HepG2 (cell line): Measurements from ENCODE around the gene PHACTR1. TPM values are rescaled to one million over a fixed set of nuclear protein-coding genes. Genes with fewer than 3 reads are reported as not detected.

Experiments used
- ATAC-seq: fragments of 200-7000 bp; cut with Tn5 transposase; 3 replicates; pipeline ENCODE4 v1.9.1; 2020; ENCODE audit warnings: mild to moderate bottlenecking, moderate library complexity
- BruUV-seq: library from RNA; stranded (reverse); fragments of 400-500 nt; replicated peaks from 2 replicates; lab custom pipeline; 2021; lab: Mats Ljungman, UMichigan
- CTCF ChIA-PET: fragments of 300-600 bp; formaldehyde crosslinking; extraction: SDS; loops from one replicate; lab custom pipeline; 2021; ENCODE audit warnings: low total read pairs, inconsistent platforms, low intra/inter-chr PET ratio; lab: Yijun Ruan, JAX
- POLR2A ChIA-PET: fragments of 350-600 bp; sonication (Branson Sonifier 250); formaldehyde crosslinking; loops from one replicate; lab custom pipeline; 2020; ENCODE audit warnings: antibody characterized with exemption, inconsistent platforms; lab: Yijun Ruan, JAX
- DNase-seq: peaks from one replicate; pipeline ENCODE4 v3.0.0-alpha.2; 2015; ENCODE audit warnings: low spot score
- FAIRE-seq: peaks from 3 replicates; lab custom pipeline; 2011; peaks lifted over from hg19 to GRCh38; lab: Jason Lieb, UNC
- H2AFZ ChIP-seq: one replicate; pipeline ENCODE4 v1.6.1; 2011; ENCODE audit warnings: low read length, inconsistent platforms
- H3K27ac ChIP-seq: fragments of 300-600 bp; 3 replicates; pipeline ENCODE4 v1.8.0; 2011; ENCODE audit warnings: mixed run types, mild to moderate bottlenecking, mixed read lengths, low read length, inconsistent platforms; ENCODE audit not compliant: insufficient read depth; ENCODE audit errors: extremely low read length
- H3K27me3 ChIP-seq, 2 experiments: fragments of 200-600 bp in 1 of 2; 2 replicates in 1 of 2; 3 replicates in 1 of 2; pipeline versions ENCODE4 v1.6.0 to v1.8.0; 2011; ENCODE audit warnings: low read length in 2 of 2, mild to moderate bottlenecking in 2 of 2, moderate library complexity in 2 of 2, inconsistent platforms in 1 of 2; ENCODE audit not compliant: insufficient read depth in 2 of 2, control insufficient read depth in 1 of 2
- H3K36me3 ChIP-seq, 2 experiments: fragments of 200-600 bp in 1 of 2; replicated peaks in 1 of 2; 2 replicates in 1 of 2; 3 replicates in 1 of 2; pipeline versions ENCODE4 v1.5.1 to v1.8.0; 2011; ENCODE audit warnings: low read length in 2 of 2, inconsistent platforms in 1 of 2; ENCODE audit not compliant: insufficient read depth in 2 of 2, control insufficient read depth in 1 of 2
- H3K4me1 ChIP-seq: 2 replicates; pipeline ENCODE4 v1.5.1; 2012; ENCODE audit warnings: low read length, inconsistent platforms; ENCODE audit not compliant: insufficient read depth
- H3K4me2 ChIP-seq: 2 replicates; pipeline ENCODE4 v1.6.0; 2011; ENCODE audit warnings: low read depth, low read length, inconsistent platforms
- H3K4me3 ChIP-seq, 3 experiments: fragments of 200-600 bp in 1 of 3; sonication (generic), shearing (Covaris generic) in 1 of 3; replicated peaks in 1 of 3; 2 replicates each; pipeline ENCODE4 v1.5.1; 2011 to 2016; ENCODE audit warnings: low read length in 3 of 3, inconsistent platforms in 2 of 3, low read depth in 2 of 3, mild to moderate bottlenecking in 2 of 3, control low read depth in 1 of 3, mixed read lengths in 1 of 3; ENCODE audit not compliant: insufficient read depth in 1 of 3
- H3K79me2 ChIP-seq: one replicate; pipeline ENCODE4 v1.6.1; 2011; ENCODE audit warnings: low read length, inconsistent platforms; ENCODE audit not compliant: insufficient read depth
- H3K9ac ChIP-seq: 2 replicates; pipeline ENCODE4 v1.6.0; 2011; ENCODE audit warnings: mild to moderate bottlenecking, low read depth, low read length, inconsistent platforms; ENCODE audit not compliant: insufficient read depth
- H3K9me3 ChIP-seq: 2 replicates; pipeline ENCODE4 v1.5.1; 2012; ENCODE audit warnings: mild to moderate bottlenecking, low read length
- H4K20me1 ChIP-seq: 2 replicates; pipeline ENCODE4 v1.6.0; 2011; ENCODE audit warnings: inconsistent platforms, mild to moderate bottlenecking, low read length, moderate library complexity; ENCODE audit not compliant: insufficient read depth
- ATF1 ChIP-seq: IDR thresholded peaks from 2 replicates; pipeline ENCODE4 v1.6.1; 2016; ENCODE audit warnings: mild to moderate bottlenecking, control low read depth
- CBFB ChIP-seq: sonication (generic); formaldehyde crosslinking; IDR thresholded peaks from 2 replicates; pipeline ENCODE4 v1.4.0; 2020; ENCODE audit warnings: missing genetic modification reagents
- EHMT2 ChIP-seq: fragments of 200-600 bp; sonication (generic); IDR thresholded peaks from 2 replicates; pipeline ENCODE4 v1.7.0; 2017; ENCODE audit warnings: antibody characterized with exemption, low read depth, low read length, borderline replicate concordance
- KDM1A ChIP-seq: IDR thresholded peaks from 2 replicates; pipeline ENCODE4 v1.6.1; 2016; ENCODE audit warnings: missing compliant biosample characterization
- MIER3 ChIP-seq: IDR thresholded peaks from 2 replicates; pipeline ENCODE4 v1.6.1; 2016; ENCODE audit warnings: missing compliant biosample characterization, borderline replicate concordance
- NFYB ChIP-seq: sonication (generic); formaldehyde crosslinking; IDR thresholded peaks from 2 replicates; pipeline ENCODE4 v1.4.0; 2020; ENCODE audit warnings: missing genetic modification reagents
- RFX3 ChIP-seq: IDR thresholded peaks from 2 replicates; pipeline ENCODE4 v1.6.1; 2016; ENCODE audit warnings: missing biosample characterization, missing genetic modification reagents
- SMYD3 ChIP-seq: sonication (generic); formaldehyde crosslinking; IDR thresholded peaks from 2 replicates; pipeline ENCODE4 v1.8.1; 2023; ENCODE audit warnings: mild to moderate bottlenecking, missing genetic modification reagents
- SRY ChIP-seq: sonication (generic); formaldehyde crosslinking; IDR thresholded peaks from 2 replicates; pipeline ENCODE4 v1.8.0; 2022; ENCODE audit warnings: mild to moderate bottlenecking, missing genetic modification reagents
- ZBTB26 ChIP-seq: IDR thresholded peaks from 2 replicates; pipeline ENCODE4 v1.6.1; 2016; ENCODE audit warnings: missing compliant biosample characterization, missing genetic modification reagents, borderline replicate concordance
- ZKSCAN5 ChIP-seq: sonication (generic); formaldehyde crosslinking; IDR thresholded peaks from 2 replicates; pipeline ENCODE4 v1.5.1; 2020; ENCODE audit warnings: mild to moderate bottlenecking, missing genetic modification reagents
- ZNF512B ChIP-seq: sonication (generic); formaldehyde crosslinking; IDR thresholded peaks from 2 replicates; pipeline ENCODE4 v1.5.1; 2020; ENCODE audit warnings: missing genetic modification reagents, mild to moderate bottlenecking, borderline replicate concordance
- WGBS: methylation state at CpG from one replicate; pipeline ENCODE4 v1.1.6; 2017; ENCODE audit warnings: low lambda C conversion rate; 5-methylcytosine and 5-hydroxymethylcytosine counted together
- in situ Hi-C: cut with HindIII; loops from 2 replicates; pipeline ENCODE4 v1.10.0; 2017; ENCODE audit warnings: low pct_unique_long_range_greater_than_20kb; ENCODE audit not compliant: extremely low pct_ligation_motif_present
- intact Hi-C: fragments of 100-400 bp; cut with micrococcal nuclease; formaldehyde crosslinking; loops from one replicate; pipeline ENCODE4 v1.10.0; 2022; ENCODE audit not compliant: unreplicated experiment
- polyA plus RNA-seq, 8 experiments: library from polyadenylated mRNA; depleted of rRNA in 3 of 8; stranded (reverse) in 7 of 8; unstranded in 1 of 8; fragments of >200 nt; fragmentation: Illumina TruSeq in 4 of 8; extraction: Trizol in 4 of 8; gene quantifications; 2 replicates each; pipeline versions ENCODE4 v1.2.1 to v1.2.3, GENCODE V29; 2011 to 2016; ENCODE audit warnings: low read depth in 4 of 8, missing spikeins in 1 of 8, mixed read lengths in 1 of 8; ENCODE audit not compliant: insufficient read depth in 1 of 8
- total RNA-seq, 5 experiments: library from RNA; depleted of rRNA; stranded (reverse); fragments of >200 nt; fragmentation: Illumina TruSeq; extraction: Trizol; gene quantifications; 2 replicates each; pipeline ENCODE4 v1.2.3, GENCODE V29; 2016; ENCODE audit warnings: low read depth in 1 of 5

Gene PHACTR1
- total and polyA plus RNA-seq, 2 of the 13 experiments (the other 11 are each of a cell fraction or from before 2014, with no cell fraction given) = 0.09 TPM; not detected in 1

GRCh38 chr6:13307508-13307995 lies 591.0 kb downstream of the PHACTR1 start:
- no peaks in the 10 kb centered on the region for H3K9me3 ChIP-seq
- H3K9ac ChIP-seq = no peak overlapping the region
- no peaks in the 10 kb centered on the region for H3K79me2 ChIP-seq
- intact Hi-C loops = no loop called here
- no peaks in the 10 kb centered on the region for H3K27me3 ChIP-seq
- H3K36me3 ChIP-seq = peaks cover 12 to 47% of the 10 kb centered on the region in 2 experiments
- WGBS = 97% methylated on average over 7 of the region's 7 CpGs
- FAIRE-seq = no peak
- H3K4me1 ChIP-seq = peaks cover 35% of the 10 kb centered on the region
- H2AFZ ChIP-seq = no peak overlapping the region
- no peak overlapping the region for H3K4me3 ChIP-seq
- H3K27ac ChIP-seq = no peak overlapping the region
- H3K4me2 ChIP-seq = no peak overlapping the region
- H4K20me1 ChIP-seq = no peaks in the 10 kb centered on the region
- no peak for DNase-seq
- BruUV-seq = no TSS peak
- CTCF ChIA-PET = no interaction called here
- ATAC-seq = no peak
- in situ Hi-C loops = no loop called here
- no peak for TF ChIP-seq MIER3 (CRISPR knock-in tag)
- TF ChIP-seq ZKSCAN5 (CRISPR knock-in tag) = no peak
- no peak for TF ChIP-seq ZBTB26 (CRISPR knock-in tag)
- no peak for TF ChIP-seq EHMT2
- no peak for TF ChIP-seq ATF1 (CRISPR knock-in tag)
- TF ChIP-seq NFYB = no peak
- no peak for TF ChIP-seq KDM1A (CRISPR knock-in tag)
- no peak for TF ChIP-seq SMYD3 (CRISPR knock-in tag)
- no peak for TF ChIP-seq CBFB (CRISPR knock-in tag)
- TF ChIP-seq ZNF512B (CRISPR knock-in tag) = no peak
- no peak for TF ChIP-seq SRY (CRISPR knock-in tag)
- no peak for TF ChIP-seq RFX3 (CRISPR knock-in tag)
- POLR2A ChIA-PET = no interaction called here
